ENCODE data around the gene FAM186B.
A peak's percentile ranks its signal among the peaks of the same experiment; 100 is the strongest.
"Not testable (repeated sequence)": the region's sequence is repeated elsewhere in the genome, so short reads cannot be mapped to it uniquely, and the experiment has no call there.

The FAM186B gene

GRCh38 chr12:49605539-49605938 lies at the start of gene FAM186B:
TSS of gene FAM186B (minus strand) at chr12:49605639. CDS start at chr12:49605477, 162 bp downstream.
- not testable (repeated sequence) for DNase-seq; H3K4me3 Mint-ChIP-seq; H3K27me3 Mint-ChIP-seq (ENCODE audit: low read depth, poor library complexity); H3K27ac Mint-ChIP-seq
- Mint-ChIP-seq H3K36me3 (ENCODE audit: low read depth) (peaks cover 42% of the 10 kb centered on the region), H3K4me1 (peaks cover 18% of the 10 kb centered on the region), H3K9me3 (peaks cover 27% of the 10 kb centered on the region)

- no peak overlapping the region for H3K4me3 Mint-ChIP-seq
Observed at GRCh38 chr12:49654715-49655114, 49.3 kb upstream of the FAM186B start.

GRCh38 chr12:49652921-49653520 lies 47.6 kb upstream of the FAM186B start:
- H3K9me3 Mint-ChIP-seq = no peaks in the 10 kb centered on the region
- TF ChIP-seq CTCF (IDR thresholded peaks at IDR 0.05) = no peak
- peaks cover 46% of the 10 kb centered on the region for H3K36me3 Mint-ChIP-seq (ENCODE audit: low read depth)
- peaks cover 34% of the 10 kb centered on the region for H3K4me1 Mint-ChIP-seq
- H3K27ac Mint-ChIP-seq = peak overlapping the region; percentile 23
- DNase-seq = no peak
- H3K27me3 Mint-ChIP-seq (ENCODE audit: low read depth, poor library complexity) = peaks cover 2% of the 10 kb centered on the region
- H3K4me3 Mint-ChIP-seq = no peak overlapping the region

More at GRCh38 chr12:49654715-49655114, 49.3 kb upstream of the FAM186B start:
- H3K9me3 Mint-ChIP-seq = no peaks in the 10 kb centered on the region
- H3K27me3 Mint-ChIP-seq (ENCODE audit: low read depth, poor library complexity) = no peaks in the 10 kb centered on the region
- H3K36me3 Mint-ChIP-seq (ENCODE audit: low read depth) = peaks cover 37% of the 10 kb centered on the region
- DNase-seq = no peak
- TF ChIP-seq CTCF (IDR thresholded peaks at IDR 0.05) = no peak
- peaks cover 20% of the 10 kb centered on the region for H3K4me1 Mint-ChIP-seq
- no peak overlapping the region for H3K27ac Mint-ChIP-seq

- no peak for TF ChIP-seq CTCF (IDR thresholded peaks at IDR 0.05)
- no peaks in the 10 kb centered on the region for H3K9me3 Mint-ChIP-seq
- peaks cover 45% of the 10 kb centered on the region for H3K4me1 Mint-ChIP-seq
- H3K27me3 Mint-ChIP-seq (ENCODE audit: low read depth, poor library complexity) = peaks cover 2% of the 10 kb centered on the region
- peak overlapping the region; percentile 19 for H3K27ac Mint-ChIP-seq
- DNase-seq = no peak
- H3K36me3 Mint-ChIP-seq (ENCODE audit: low read depth) = peaks cover 45% of the 10 kb centered on the region
- no peak overlapping the region for H3K4me3 Mint-ChIP-seq
Observed at GRCh38 chr12:49651855-49652254, 46.4 kb upstream of the FAM186B start.

- Mint-ChIP-seq H3K27me3 (ENCODE audit: low read depth, poor library complexity) (peaks cover 2% of the 10 kb centered on the region), H3K9me3 (no peaks in the 10 kb centered on the region), H3K27ac (peak overlapping the region; percentile 19), H3K4me3 (no peak overlapping the region), H3K4me1 (peaks cover 58% of the 10 kb centered on the region), H3K36me3 (ENCODE audit: low read depth) (peaks cover 37% of the 10 kb centered on the region)
- DNase-seq = no peak
- no peak for TF ChIP-seq CTCF (IDR thresholded peaks at IDR 0.05)
Observed at GRCh38 chr12:49649892-49650291, 44.5 kb upstream of the FAM186B start.

GRCh38 chr12:49649445-49649844 lies 44.0 kb upstream of the FAM186B start:
- H3K36me3 Mint-ChIP-seq (ENCODE audit: low read depth) = peaks cover 41% of the 10 kb centered on the region
- H3K27me3 Mint-ChIP-seq (ENCODE audit: low read depth, poor library complexity) = peaks cover 2% of the 10 kb centered on the region
- H3K4me1 Mint-ChIP-seq = peaks cover 62% of the 10 kb centered on the region
- no peak overlapping the region for H3K4me3 Mint-ChIP-seq
- no peaks in the 10 kb centered on the region for H3K9me3 Mint-ChIP-seq
- no peak for DNase-seq
- H3K27ac Mint-ChIP-seq = peak overlapping the region; percentile 73
- TF ChIP-seq CTCF (IDR thresholded peaks at IDR 0.05) = no peak
